CD4-positive, alpha-beta T cell treated with Interleukin-21 for 1 hour (primary cell): ENCODE results near the gene TSPAN19.

ENCODE experiments used
- DNase-seq: peaks from one replicate; pipeline ENCODE4 v3.0.0-alpha.2; 2020

TSPAN19 gene

DNA sequence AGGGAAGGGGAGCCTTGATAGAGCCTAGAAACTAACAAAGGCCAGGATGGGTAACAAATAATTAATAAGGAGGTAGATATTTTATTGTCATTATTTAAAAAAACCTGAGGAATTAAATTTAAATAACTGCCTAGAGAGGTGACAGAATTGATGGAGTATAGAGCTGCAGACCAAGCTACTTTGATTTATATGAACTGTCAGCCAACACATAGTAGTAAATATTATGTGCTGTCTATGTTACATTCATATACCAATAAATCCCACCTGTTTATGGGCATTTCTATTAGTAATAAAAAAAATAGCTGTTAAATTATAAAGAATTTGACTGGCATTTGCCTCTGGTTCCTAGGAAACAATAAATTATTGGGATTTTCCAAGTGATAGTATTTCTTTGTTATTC lies 37.7 kb downstream of the TSPAN19 start:
- DNase-seq, result no peak

DNA sequence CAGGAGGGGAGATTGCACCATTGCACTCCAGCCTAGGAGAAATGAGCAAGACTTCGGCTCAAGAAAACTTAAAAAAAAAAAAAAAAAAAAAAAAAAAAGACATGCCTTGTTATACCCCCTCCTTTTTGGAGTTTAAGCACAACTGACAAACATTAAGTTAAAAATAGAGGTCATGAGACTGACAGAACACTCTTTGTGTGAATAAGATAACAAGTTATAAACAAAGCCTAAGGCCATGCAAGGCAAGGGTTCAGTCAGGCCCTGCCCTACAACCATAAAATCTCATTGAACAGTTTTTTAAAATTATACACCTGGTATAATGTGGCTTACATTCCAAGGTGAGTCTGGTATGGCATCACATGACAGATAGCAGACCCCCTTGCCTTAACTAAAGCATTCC lies 39.3 kb downstream of the TSPAN19 start:
- DNase-seq, result no peak

DNA sequence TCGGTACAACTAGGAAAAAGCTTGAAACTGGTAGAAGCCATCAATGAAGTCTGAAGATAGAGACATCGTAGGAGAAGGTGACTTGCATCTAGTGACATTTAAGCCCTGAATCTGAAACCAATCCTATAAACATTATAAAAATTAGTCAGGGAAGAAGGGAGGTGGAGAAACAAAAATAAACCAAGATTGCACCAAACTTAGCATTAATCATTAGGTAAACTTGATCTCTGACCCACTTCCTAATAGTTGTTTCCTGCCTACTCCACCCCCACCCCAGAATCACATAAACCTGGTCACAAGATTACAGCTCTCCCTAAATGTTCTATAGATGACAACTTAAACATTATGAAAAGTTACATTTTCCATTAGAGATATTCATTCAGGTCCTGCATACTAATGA lies 40.4 kb downstream of the TSPAN19 start:
- no peak for DNase-seq

DNA sequence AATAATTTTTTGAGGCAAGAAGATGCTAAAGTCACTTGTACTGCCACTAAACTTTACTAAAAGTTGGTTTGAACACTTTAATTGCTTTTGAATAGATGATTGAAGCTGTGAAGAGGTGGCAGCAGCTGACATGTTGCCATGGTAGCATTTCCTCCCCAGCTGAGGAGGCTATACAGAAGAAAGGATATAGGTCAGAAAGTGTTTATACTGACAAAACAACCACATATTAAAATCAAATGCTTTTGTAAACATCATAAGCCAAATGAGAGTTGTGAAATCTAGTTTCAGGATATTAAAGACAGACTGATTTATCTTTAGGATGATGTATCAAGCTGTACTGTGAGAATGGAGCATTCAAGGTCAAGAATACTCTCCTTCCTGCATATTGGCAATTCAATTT lies 41.7 kb downstream of the TSPAN19 start:
- no peak for DNase-seq

DNA sequence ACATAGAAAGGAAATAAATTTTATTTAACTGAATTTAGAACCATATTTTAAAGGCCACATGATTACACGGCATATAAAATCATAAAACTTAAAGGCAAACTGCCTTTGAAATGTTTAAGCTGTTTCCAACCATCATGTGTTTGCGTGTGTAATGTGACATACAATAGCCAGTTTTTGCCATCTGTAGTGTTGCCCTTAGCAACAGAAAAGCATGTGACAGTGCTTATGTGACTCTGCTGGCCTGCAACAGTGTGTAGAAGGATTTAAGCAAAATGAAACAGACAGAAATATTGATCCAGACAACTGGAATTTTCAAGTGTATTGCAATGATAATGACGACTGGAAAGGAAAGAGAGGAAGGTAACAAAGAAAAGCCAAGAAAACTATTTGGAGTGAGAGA lies 49.5 kb downstream of the TSPAN19 start:
- no peak for DNase-seq

DNA sequence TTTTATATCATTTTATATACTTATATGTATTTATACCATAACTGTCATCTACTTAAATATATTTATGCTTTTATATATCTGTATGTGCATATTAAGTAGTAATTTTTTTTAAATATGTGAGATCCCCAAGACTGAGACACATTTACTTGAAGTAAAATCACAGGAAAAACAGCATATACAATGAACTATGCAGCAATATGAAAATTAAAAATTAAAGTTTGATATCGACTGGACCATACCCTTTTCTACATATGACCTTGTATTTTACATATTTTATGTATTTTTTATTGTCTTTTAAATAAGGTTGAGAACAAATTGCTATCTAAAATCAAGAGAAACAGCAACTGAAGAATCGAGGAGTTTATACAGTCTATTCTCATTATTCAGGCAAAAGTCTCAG lies 50.0 kb downstream of the TSPAN19 start:
- no peak for DNase-seq

DNA sequence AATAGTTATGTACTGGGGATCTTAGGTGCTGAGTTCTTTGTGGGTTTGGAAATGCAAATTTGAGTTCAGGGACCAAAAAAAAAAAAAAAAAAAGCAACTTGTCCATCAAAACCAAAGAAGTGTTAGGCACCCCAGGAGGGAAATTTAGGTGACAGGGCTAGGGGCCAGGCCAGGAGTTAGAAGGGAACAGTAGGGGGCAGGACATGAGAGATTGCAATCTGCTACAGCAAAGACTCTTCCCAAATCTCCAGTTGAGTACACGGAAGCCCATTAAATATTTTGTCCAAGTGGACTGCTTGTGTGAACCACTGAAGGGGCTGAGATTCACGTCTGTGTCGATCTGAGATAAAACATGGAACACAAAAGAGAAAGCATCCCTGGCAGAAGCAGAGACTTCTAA lies 52.8 kb downstream of the TSPAN19 start:
- no peak for DNase-seq

DNA sequence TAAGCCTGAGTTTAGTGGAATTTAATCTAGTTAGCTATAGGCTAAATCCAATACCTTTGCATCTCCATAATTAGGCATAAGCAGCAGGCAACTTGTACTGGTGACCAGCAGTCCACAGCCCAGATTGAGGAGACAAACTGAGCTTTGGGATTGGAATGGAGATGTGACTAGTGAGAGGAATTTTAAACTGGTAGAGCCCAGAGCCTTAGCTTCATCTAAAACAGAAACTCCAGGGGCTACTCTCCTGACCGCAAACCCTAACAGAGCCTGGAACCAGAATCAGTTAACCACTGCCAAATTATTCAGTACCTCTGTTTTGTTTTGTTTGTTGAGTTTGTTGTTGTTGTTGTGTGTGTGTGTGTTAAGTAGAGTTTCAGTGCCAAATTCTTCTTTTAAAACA lies 53.2 kb downstream of the TSPAN19 start:
- no peak for DNase-seq

DNA sequence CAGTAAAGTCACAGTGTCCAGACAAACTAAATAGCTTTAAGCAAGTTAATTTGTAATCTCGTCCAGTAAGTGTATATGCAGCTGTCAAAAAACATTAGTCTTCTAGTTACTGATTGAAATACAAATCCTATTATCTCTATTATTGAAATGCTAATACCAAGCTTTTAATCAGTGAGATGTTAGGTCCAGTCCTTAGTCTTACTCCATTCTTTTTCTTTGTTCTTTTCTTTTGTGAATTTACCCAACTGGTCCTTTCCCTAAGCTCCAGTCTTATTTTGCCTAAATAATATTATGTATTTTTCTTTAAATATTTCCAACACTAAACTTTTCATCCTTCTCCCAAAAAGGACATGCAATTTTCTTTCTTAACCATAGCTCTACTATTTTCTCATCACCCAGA lies 57.2 kb downstream of the TSPAN19 start:
- no peak for DNase-seq

DNA sequence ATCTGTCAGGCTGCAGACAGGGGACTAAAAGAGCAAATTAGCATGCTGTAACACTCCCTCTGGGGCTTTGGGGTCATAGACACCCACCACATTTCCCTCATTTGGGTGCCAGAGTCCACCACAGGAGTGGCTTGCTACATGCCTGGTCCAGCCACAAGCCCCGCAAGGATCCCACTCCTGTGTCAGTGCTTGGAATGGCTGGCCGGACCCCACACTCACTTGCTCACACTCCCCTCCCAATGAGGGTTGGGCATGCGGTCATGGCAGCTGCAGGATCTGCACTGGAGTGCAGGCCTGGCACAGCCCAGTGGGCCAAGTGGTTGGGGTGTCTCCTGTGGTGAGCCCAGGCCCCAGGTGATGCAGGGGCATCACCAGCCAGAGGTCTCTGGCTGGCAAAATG lies 59.9 kb downstream of the TSPAN19 start:
- no peak for DNase-seq

DNA sequence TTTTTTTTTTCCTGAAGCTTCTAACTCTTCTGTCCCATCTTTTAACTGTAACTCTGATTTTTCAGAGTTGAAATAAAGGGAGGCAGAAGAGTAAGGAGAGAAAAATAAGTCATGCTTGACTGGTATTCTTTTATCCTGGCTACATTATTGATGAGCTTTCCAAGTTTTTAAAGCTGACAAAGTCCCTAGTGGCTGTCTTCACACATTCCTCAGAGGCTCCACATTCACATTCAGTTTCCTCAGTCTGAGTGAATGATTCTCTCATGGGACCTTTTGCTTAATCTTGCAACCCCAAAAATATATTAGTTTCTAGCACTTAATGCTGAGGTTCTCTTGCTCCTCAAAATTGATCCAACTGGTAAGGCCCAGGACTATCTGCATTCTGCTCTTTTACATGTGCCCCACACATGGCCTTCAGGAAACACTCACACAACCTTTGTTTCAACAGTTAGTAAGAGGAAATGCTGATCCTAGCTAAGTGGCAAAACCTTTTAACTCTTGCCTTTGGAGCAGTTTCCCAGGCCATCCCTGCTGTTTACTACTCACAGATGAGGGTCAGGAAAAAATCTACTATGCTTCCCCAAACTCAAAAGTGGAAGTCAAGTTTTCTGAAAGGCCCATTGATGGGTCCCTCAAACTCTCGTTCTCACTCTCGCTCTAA lies 61.8 kb downstream of the TSPAN19 start:
- DNase-seq, result no peak

DNA sequence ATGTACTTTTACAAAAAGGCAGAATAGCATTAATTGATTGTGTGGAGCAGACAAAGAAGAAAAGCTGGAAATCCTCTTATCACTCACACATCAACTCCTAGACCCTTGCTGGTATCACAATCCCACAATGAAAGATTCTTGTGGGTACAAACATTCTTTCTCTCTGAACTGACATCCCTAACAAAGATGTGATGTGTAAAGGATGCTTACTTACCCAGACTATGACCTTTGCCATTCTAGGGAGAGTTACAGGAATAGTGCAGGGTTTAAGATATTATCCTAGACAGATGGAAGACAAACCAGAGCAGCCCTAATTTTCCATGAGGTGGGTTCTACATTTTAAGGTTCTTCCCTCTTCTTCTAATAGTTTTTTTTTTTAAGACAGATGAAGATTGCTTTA lies 63.1 kb downstream of the TSPAN19 start:
- no peak for DNase-seq

DNA sequence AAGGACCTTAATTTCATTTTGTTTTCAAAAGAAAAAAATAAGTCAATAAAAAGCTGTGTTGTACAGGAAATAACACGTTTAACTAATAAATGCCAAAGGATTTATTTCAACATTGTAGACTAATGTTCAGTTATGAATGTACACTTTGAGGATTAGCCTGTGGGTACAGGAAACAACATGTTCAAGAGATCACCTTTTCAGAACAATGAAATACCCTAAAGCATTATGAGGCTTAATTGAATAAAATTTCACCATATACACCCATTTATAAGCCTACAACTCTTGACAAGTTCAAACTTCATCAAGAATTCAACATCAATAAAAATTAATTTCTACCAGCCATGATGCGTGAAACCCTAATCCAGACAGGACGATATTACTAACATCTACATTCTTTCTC lies 66.9 kb downstream of the TSPAN19 start:
- no peak for DNase-seq
